ENCODE measurements around the gene GNG10.
"Not testable (repeated sequence)": the region's sequence is repeated elsewhere in the genome, so short reads cannot be mapped to it uniquely, and the experiment has no call there.

The GNG10 gene

GRCh38 chr9:111661150-111661801 lies at the start of gene GNG10:
Gene GNG10, plus strand, starts transcription at chr9:111661605. Its CDS starts 30 bp downstream, at chr9:111661635.
- DNase-seq, result no peak

GRCh38 chr9:111613436-111614040 lies 47.9 kb upstream of the GNG10 start:
- no peak for DNase-seq

- DNase-seq, result no peak
These were observed 45.5 kb upstream of the GNG10 start for GRCh38 chr9:111615928-111616327.

GRCh38 chr9:111617349-111617748 lies 44.1 kb upstream of the GNG10 start:
- not testable (repeated sequence) for DNase-seq

GRCh38 chr9:111621895-111622480 lies 39.4 kb upstream of the GNG10 start:
- no peak for DNase-seq

GRCh38 chr9:111622626-111623025 lies 38.8 kb upstream of the GNG10 start:
- no peak for DNase-seq

- no peak for DNase-seq
These were observed 34.0 kb upstream of the GNG10 start for GRCh38 chr9:111627260-111627963.

GRCh38 chr9:111628411-111628810 lies 33.0 kb upstream of the GNG10 start:
- DNase-seq, result no peak

- DNase-seq, result no peak
These were observed 31.0 kb upstream of the GNG10 start for GRCh38 chr9:111630182-111630963.

- DNase-seq, result no peak
These were observed 30.5 kb upstream of the GNG10 start for GRCh38 chr9:111630964-111631213.

- DNase-seq, result peak; percentile 67 to 89
These were observed 30.0 kb upstream of the GNG10 start, which contains the start of gene DNAJC25 for GRCh38 chr9:111631214-111631971. Gene DNAJC25, plus strand, starts transcription at chr9:111631334. Its CDS starts 74 bp downstream, at chr9:111631408.

GRCh38 chr9:111632060-111632459 lies 29.3 kb upstream of the GNG10 start:
- DNase-seq, result no peak

GRCh38 chr9:111632695-111633388 lies 28.6 kb upstream of the GNG10 start:
- no peak for DNase-seq

- DNase-seq, result no peak
These were observed 28.0 kb upstream of the GNG10 start for GRCh38 chr9:111633389-111633736.

- DNase-seq, result no peak
These were observed 26.5 kb upstream of the GNG10 start for GRCh38 chr9:111634860-111635259.

GRCh38 chr9:111637421-111637950 lies 23.9 kb upstream of the GNG10 start:
- no peak for DNase-seq

GRCh38 chr9:111644195-111644772 lies 17.1 kb upstream of the GNG10 start:
- DNase-seq, result no peak

- DNase-seq, result no peak
These were observed 15.6 kb upstream of the GNG10 start for GRCh38 chr9:111645806-111646205.

GRCh38 chr9:111646417-111646816 lies 15.0 kb upstream of the GNG10 start:
- no peak for DNase-seq

- no peak for DNase-seq
These were observed 13.3 kb upstream of the GNG10 start for GRCh38 chr9:111648066-111648465.

GRCh38 chr9:111649016-111649415 lies 12.4 kb upstream of the GNG10 start:
- DNase-seq, result no peak
